ENCODE measurements around the gene ZBED5. TPM values are rescaled to one million over a fixed set of nuclear protein-coding genes. Genes with fewer than 3 reads are reported as not detected.

Gene ZBED5
- total RNA-seq, 1 donor from 2014 or later = 95.0 TPM

- DNase-seq (ENCODE audit: low spot score, unreplicated experiment) = no peak
- H3K36me3 Mint-ChIP-seq (ENCODE audit: insufficient read depth) = peaks cover 3% of the 10 kb centered on the region
- H3K4me1 Mint-ChIP-seq (ENCODE audit: low read depth) = peaks cover 7% of the 10 kb centered on the region
- H3K4me3 Mint-ChIP-seq (ENCODE audit: low read depth) = no peak overlapping the region
- H3K27me3 Mint-ChIP-seq = no peaks in the 10 kb centered on the region
- peaks cover 4% of the 10 kb centered on the region for H3K9me3 Mint-ChIP-seq (ENCODE audit: low read depth)
- no peak for TF ChIP-seq CTCF (IDR thresholded peaks at IDR 0.05; ENCODE audit: unreplicated experiment)
- no peak overlapping the region for H3K27ac Mint-ChIP-seq
Observed at GRCh38 chr11:10866893-10867331, 9.1 kb upstream of the ZBED5 start.

GRCh38 chr11:10865837-10866270 lies 8.0 kb upstream of the ZBED5 start:
- TF ChIP-seq CTCF (IDR thresholded peaks at IDR 0.05; ENCODE audit: unreplicated experiment) = no peak
- no peak overlapping the region for H3K27ac Mint-ChIP-seq
- H3K27me3 Mint-ChIP-seq = no peaks in the 10 kb centered on the region

GRCh38 chr11:10864688-10865087 lies 6.8 kb upstream of the ZBED5 start:
- no peaks in the 10 kb centered on the region for H3K36me3 Mint-ChIP-seq (ENCODE audit: insufficient read depth)
- no peak for TF ChIP-seq CTCF (IDR thresholded peaks at IDR 0.05; ENCODE audit: unreplicated experiment)
- H3K27me3 Mint-ChIP-seq = no peaks in the 10 kb centered on the region
- H3K4me1 Mint-ChIP-seq (ENCODE audit: low read depth) = peaks cover 14% of the 10 kb centered on the region
- no peak overlapping the region for H3K27ac Mint-ChIP-seq
- DNase-seq (ENCODE audit: low spot score, unreplicated experiment) = no peak
- H3K4me3 Mint-ChIP-seq (ENCODE audit: low read depth) = no peak overlapping the region
- H3K9me3 Mint-ChIP-seq (ENCODE audit: low read depth) = no peaks in the 10 kb centered on the region

More at GRCh38 chr11:10865837-10866270, 8.0 kb upstream of the ZBED5 start:
- DNase-seq (ENCODE audit: low spot score, unreplicated experiment) = no peak
- H3K36me3 Mint-ChIP-seq (ENCODE audit: insufficient read depth) = no peaks in the 10 kb centered on the region
- no peaks in the 10 kb centered on the region for H3K9me3 Mint-ChIP-seq (ENCODE audit: low read depth)
- no peak overlapping the region for H3K4me3 Mint-ChIP-seq (ENCODE audit: low read depth)
- H3K4me1 Mint-ChIP-seq (ENCODE audit: low read depth) = peaks cover 7% of the 10 kb centered on the region

GRCh38 chr11:10862446-10862845 lies 4.6 kb upstream of the ZBED5 start:
- Mint-ChIP-seq H3K27me3 (no peaks in the 10 kb centered on the region), H3K4me1 (ENCODE audit: low read depth) (peaks cover 18% of the 10 kb centered on the region), H3K9me3 (ENCODE audit: low read depth) (no peaks in the 10 kb centered on the region), H3K36me3 (ENCODE audit: insufficient read depth) (no peaks in the 10 kb centered on the region), H3K4me3 (ENCODE audit: low read depth) (no peak overlapping the region), H3K27ac (no peak overlapping the region)
- DNase-seq (ENCODE audit: low spot score, unreplicated experiment) = no peak
- no peak for TF ChIP-seq CTCF (IDR thresholded peaks at IDR 0.05; ENCODE audit: unreplicated experiment)

- peaks cover 15% of the 10 kb centered on the region for H3K4me1 Mint-ChIP-seq (ENCODE audit: low read depth)
- no peak overlapping the region for H3K27ac Mint-ChIP-seq
- no peaks in the 10 kb centered on the region for H3K27me3 Mint-ChIP-seq
- no peak for DNase-seq (ENCODE audit: low spot score, unreplicated experiment)
- TF ChIP-seq CTCF (IDR thresholded peaks at IDR 0.05; ENCODE audit: unreplicated experiment) = no peak
- H3K4me3 Mint-ChIP-seq (ENCODE audit: low read depth) = no peak overlapping the region
- H3K9me3 Mint-ChIP-seq (ENCODE audit: low read depth) = no peaks in the 10 kb centered on the region
- H3K36me3 Mint-ChIP-seq (ENCODE audit: insufficient read depth) = no peaks in the 10 kb centered on the region
Observed at GRCh38 chr11:10861799-10862198, 3.9 kb upstream of the ZBED5 start.

Measured in progenitor cell of endocrine pancreas (in vitro differentiated cells).